Measurements from ENCODE around the gene VCAN.

Gene VCAN

GRCh38 chr5:83540783-83541182 lies 69.2 kb downstream of the VCAN start:
- Mint-ChIP-seq H3K4me3 (no peak overlapping the region), H3K27ac (no peak overlapping the region), H3K4me1 (peaks cover 6% of the 10 kb centered on the region), H3K27me3 (no peaks in the 10 kb centered on the region), H3K36me3 (no peaks in the 10 kb centered on the region), H3K9me3 (no peaks in the 10 kb centered on the region)
- DNase-seq (ENCODE audit: low spot score in 2 of 2) (no peak), ATAC-seq (ENCODE audit: low read depth) (no peak)

- ATAC-seq (ENCODE audit: low read depth) (no peak), DNase-seq (ENCODE audit: low spot score in 2 of 2) (no peak)
- H3K9me3 Mint-ChIP-seq, result no peaks in the 10 kb centered on the region
- H3K27ac Mint-ChIP-seq, result no peak overlapping the region
- H3K27me3 Mint-ChIP-seq, result no peaks in the 10 kb centered on the region
- H3K4me1 Mint-ChIP-seq, result peaks cover 6% of the 10 kb centered on the region
- H3K36me3 Mint-ChIP-seq, result no peaks in the 10 kb centered on the region
- no peak overlapping the region for H3K4me3 Mint-ChIP-seq
Measured at GRCh38 chr5:83542839-83543238, 71.3 kb downstream of the VCAN start.

- H3K4me1 Mint-ChIP-seq, result peaks cover 6% of the 10 kb centered on the region
- no peaks in the 10 kb centered on the region for H3K36me3 Mint-ChIP-seq
- H3K4me3 Mint-ChIP-seq, result no peak overlapping the region
- ATAC-seq (ENCODE audit: low read depth) (no peak), DNase-seq (ENCODE audit: low spot score in 2 of 2) (no peak)
- H3K27ac Mint-ChIP-seq, result no peak overlapping the region
- H3K27me3 Mint-ChIP-seq, result no peaks in the 10 kb centered on the region
- no peaks in the 10 kb centered on the region for H3K9me3 Mint-ChIP-seq
Measured at GRCh38 chr5:83543898-83544297, 72.4 kb downstream of the VCAN start.

- H3K4me1 Mint-ChIP-seq, result no peaks in the 10 kb centered on the region
- no peaks in the 10 kb centered on the region for H3K9me3 Mint-ChIP-seq
- no peak overlapping the region for H3K4me3 Mint-ChIP-seq
- ATAC-seq (ENCODE audit: low read depth) (no peak), DNase-seq (ENCODE audit: low spot score in 2 of 2) (no peak)
- H3K27ac Mint-ChIP-seq, result no peak overlapping the region
- H3K36me3 Mint-ChIP-seq, result no peaks in the 10 kb centered on the region
- no peaks in the 10 kb centered on the region for H3K27me3 Mint-ChIP-seq
Measured at GRCh38 chr5:83547161-83547560, 75.6 kb downstream of the VCAN start.

- no peaks in the 10 kb centered on the region for H3K36me3 Mint-ChIP-seq
- no peaks in the 10 kb centered on the region for H3K4me1 Mint-ChIP-seq
- no peaks in the 10 kb centered on the region for H3K9me3 Mint-ChIP-seq
- no peak overlapping the region for H3K4me3 Mint-ChIP-seq
- no peaks in the 10 kb centered on the region for H3K27me3 Mint-ChIP-seq
- no peak overlapping the region for H3K27ac Mint-ChIP-seq
- no peak for ATAC-seq (ENCODE audit: low read depth)
- DNase-seq (ENCODE audit: low spot score in 2 of 2), result no peak
Measured at GRCh38 chr5:83547889-83548288, 76.3 kb downstream of the VCAN start.

- Mint-ChIP-seq H3K4me1 (no peaks in the 10 kb centered on the region), H3K27me3 (no peaks in the 10 kb centered on the region), H3K27ac (no peak overlapping the region), H3K4me3 (no peak overlapping the region), H3K9me3 (no peaks in the 10 kb centered on the region), H3K36me3 (no peaks in the 10 kb centered on the region)
- DNase-seq (ENCODE audit: low spot score in 2 of 2) (no peak), ATAC-seq (ENCODE audit: low read depth) (no peak)
Measured at GRCh38 chr5:83548581-83548980, 77.0 kb downstream of the VCAN start.

- Mint-ChIP-seq H3K4me1 (no peaks in the 10 kb centered on the region), H3K4me3 (no peak overlapping the region), H3K9me3 (no peaks in the 10 kb centered on the region), H3K27ac (no peak overlapping the region), H3K36me3 (no peaks in the 10 kb centered on the region), H3K27me3 (no peaks in the 10 kb centered on the region)
- ATAC-seq (ENCODE audit: low read depth), result no peak
- no peak for DNase-seq (ENCODE audit: low spot score in 2 of 2)
Measured at GRCh38 chr5:83549076-83549475, 77.5 kb downstream of the VCAN start.

- DNase-seq (ENCODE audit: low spot score in 2 of 2) (no peak), ATAC-seq (ENCODE audit: low read depth) (no peak)
- H3K36me3 Mint-ChIP-seq, result no peaks in the 10 kb centered on the region
- H3K4me1 Mint-ChIP-seq, result no peaks in the 10 kb centered on the region
- H3K4me3 Mint-ChIP-seq, result no peak overlapping the region
- no peak overlapping the region for H3K27ac Mint-ChIP-seq
- no peaks in the 10 kb centered on the region for H3K9me3 Mint-ChIP-seq
- no peaks in the 10 kb centered on the region for H3K27me3 Mint-ChIP-seq
Measured at GRCh38 chr5:83549674-83550073, 78.1 kb downstream of the VCAN start.

- Mint-ChIP-seq H3K4me1 (no peaks in the 10 kb centered on the region), H3K36me3 (no peaks in the 10 kb centered on the region), H3K4me3 (no peak overlapping the region), H3K27me3 (no peaks in the 10 kb centered on the region), H3K27ac (no peak overlapping the region), H3K9me3 (no peaks in the 10 kb centered on the region)
- DNase-seq (ENCODE audit: low spot score in 2 of 2) (no peak), ATAC-seq (ENCODE audit: low read depth) (no peak)
Measured at GRCh38 chr5:83551821-83552220, 80.3 kb downstream of the VCAN start.

- Mint-ChIP-seq H3K27ac (no peak overlapping the region), H3K4me3 (no peak overlapping the region)
Measured at GRCh38 chr5:83552275-83552674, 80.7 kb downstream of the VCAN start.

GRCh38 chr5:83553000-83553486 lies 81.5 kb downstream of the VCAN start:
- ATAC-seq (ENCODE audit: low read depth) (no peak), DNase-seq (ENCODE audit: low spot score in 2 of 2) (no peak)
- Mint-ChIP-seq H3K36me3 (no peaks in the 10 kb centered on the region), H3K4me3 (no peak overlapping the region), H3K4me1 (no peaks in the 10 kb centered on the region), H3K9me3 (no peaks in the 10 kb centered on the region), H3K27me3 (no peaks in the 10 kb centered on the region), H3K27ac (no peak overlapping the region)

More at GRCh38 chr5:83552275-83552674, 80.7 kb downstream of the VCAN start:
- Mint-ChIP-seq H3K4me1 (no peaks in the 10 kb centered on the region), H3K36me3 (no peaks in the 10 kb centered on the region), H3K9me3 (no peaks in the 10 kb centered on the region), H3K27me3 (no peaks in the 10 kb centered on the region)
- ATAC-seq (ENCODE audit: low read depth), result no peak
- DNase-seq (ENCODE audit: low spot score in 2 of 2), result no peak

- Mint-ChIP-seq H3K27me3 (no peaks in the 10 kb centered on the region), H3K9me3 (no peaks in the 10 kb centered on the region), H3K4me3 (no peak overlapping the region), H3K27ac (no peak overlapping the region), H3K4me1 (no peaks in the 10 kb centered on the region), H3K36me3 (no peaks in the 10 kb centered on the region)
- no peak for ATAC-seq (ENCODE audit: low read depth)
- DNase-seq (ENCODE audit: low spot score in 2 of 2), result no peak
Measured at GRCh38 chr5:83554133-83554532, 82.6 kb downstream of the VCAN start.

GRCh38 chr5:83554686-83555085 lies 83.1 kb downstream of the VCAN start:
- no peaks in the 10 kb centered on the region for H3K4me1 Mint-ChIP-seq
- no peaks in the 10 kb centered on the region for H3K27me3 Mint-ChIP-seq
- no peaks in the 10 kb centered on the region for H3K9me3 Mint-ChIP-seq
- ATAC-seq (ENCODE audit: low read depth), result no peak
- H3K27ac Mint-ChIP-seq, result no peak overlapping the region
- DNase-seq (ENCODE audit: low spot score in 2 of 2), result no peak
- no peak overlapping the region for H3K4me3 Mint-ChIP-seq
- H3K36me3 Mint-ChIP-seq, result no peaks in the 10 kb centered on the region

- Mint-ChIP-seq H3K4me3 (no peak overlapping the region), H3K4me1 (no peaks in the 10 kb centered on the region), H3K36me3 (no peaks in the 10 kb centered on the region), H3K27me3 (no peaks in the 10 kb centered on the region), H3K27ac (no peak overlapping the region), H3K9me3 (no peaks in the 10 kb centered on the region)
- ATAC-seq (ENCODE audit: low read depth) (no peak), DNase-seq (ENCODE audit: low spot score in 2 of 2) (no peak)
Measured at GRCh38 chr5:83555263-83555662, 83.7 kb downstream of the VCAN start.

GRCh38 chr5:83556190-83556589 lies 84.6 kb downstream of the VCAN start:
- Mint-ChIP-seq H3K27ac (no peak overlapping the region), H3K4me1 (no peaks in the 10 kb centered on the region), H3K27me3 (no peaks in the 10 kb centered on the region), H3K9me3 (no peaks in the 10 kb centered on the region), H3K4me3 (no peak overlapping the region), H3K36me3 (no peaks in the 10 kb centered on the region)
- ATAC-seq (ENCODE audit: low read depth) (no peak), DNase-seq (ENCODE audit: low spot score in 2 of 2) (no peak)

Measured in memory B cell (primary cell).